H1 (cell line): ENCODE results near the gene ZNF804B. TPM values are rescaled to one million over a fixed set of nuclear protein-coding genes. Genes with fewer than 3 reads are reported as not detected.

ENCODE experiments used
- BCL11A ChIP-seq, 2 experiments: IDR thresholded peaks; one replicate each; pipeline ENCODE4 v1.6.1; 2011; ENCODE audit warnings: low read depth in 2 of 2, low read length in 2 of 2, mild to moderate bottlenecking in 2 of 2
- EGR1 ChIP-seq: IDR thresholded peaks from 2 replicates; pipeline ENCODE4 v1.6.1; 2011; ENCODE audit warnings: low read depth, low read length, borderline replicate concordance
- polyA plus RNA-seq, 7 experiments: library from polyadenylated mRNA; depleted of rRNA in 3 of 7; stranded (reverse) in 5 of 7; unstranded in 2 of 7; fragments of >200 nt in 5 of 7; fragments of 200-250 nt in 2 of 7; gene quantifications; 1 replicate in 5 of 7; 2 replicates in 1 of 7; 4 replicates in 1 of 7; pipeline versions ENCODE4 v1.2.1 to v1.2.3, GENCODE V29; 2011 to 2013; ENCODE audit warnings: missing spikeins in 2 of 7, mixed read lengths in 2 of 7
- total RNA-seq: library from RNA; stranded (reverse); fragmentation: NEBNext Ultra II Directional; extraction: Animal tissue kit (Norgen Biotek cat#: 25700); gene quantifications from 2 replicates; pipeline ENCODE4 v1.2.1, GENCODE V29; 2021
- TF ChIP-seq, protein P1 (sequence below): IDR thresholded peaks from 2 replicates; pipeline ENCODE4 v1.6.1; 2012; ENCODE audit warnings: inconsistent platforms

ZNF804B gene
- total and polyA plus RNA-seq, 2 of the 8 experiments (the other 6 are each of a cell fraction or from before 2014, with no cell fraction given), result not detected

DNA sequence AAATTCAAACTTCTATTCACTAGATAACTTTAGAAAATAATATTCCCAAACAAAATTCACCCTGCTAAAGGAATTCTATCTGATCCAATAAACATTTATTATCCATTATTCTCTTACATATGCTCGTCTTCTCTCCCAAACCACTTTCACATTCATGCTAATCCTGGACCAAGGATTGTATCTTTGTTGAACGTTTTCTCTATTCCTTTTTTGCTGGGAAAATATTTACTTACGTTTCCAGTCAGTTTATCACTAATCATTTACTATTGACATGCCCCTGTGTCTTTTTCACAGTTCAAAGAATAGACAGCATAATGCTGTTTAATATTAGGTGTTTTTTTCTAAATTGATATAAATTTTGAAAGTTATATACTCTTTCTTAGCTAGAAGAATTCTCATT, 32.9 kb downstream of the ZNF804B start (continued):
- TF ChIP-seq EGR1, result no peak
- TF ChIP-seq BCL11A (IDR thresholded peaks at IDR 0.05; ENCODE audit: low read depth in 2 of 2, low read length in 2 of 2), result no peak
- TF ChIP-seq, protein P1, sequence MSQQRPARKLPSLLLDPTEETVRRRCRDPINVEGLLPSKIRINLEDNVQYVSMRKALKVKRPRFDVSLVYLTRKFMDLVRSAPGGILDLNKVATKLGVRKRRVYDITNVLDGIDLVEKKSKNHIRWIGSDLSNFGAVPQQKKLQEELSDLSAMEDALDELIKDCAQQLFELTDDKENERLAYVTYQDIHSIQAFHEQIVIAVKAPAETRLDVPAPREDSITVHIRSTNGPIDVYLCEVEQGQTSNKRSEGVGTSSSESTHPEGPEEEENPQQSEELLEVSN, result no peak
